NOMO-1 treated with DMSO at 0.1 percent for 48 hours (cell line): ENCODE measurements around the gene NRP2.

Experiments used
- DNase-seq: peaks from one replicate; lab custom pipeline; 2025; ENCODE audit not compliant: unreplicated experiment; lab: John Stamatoyannopoulos, UW

The NRP2 gene

DNA sequence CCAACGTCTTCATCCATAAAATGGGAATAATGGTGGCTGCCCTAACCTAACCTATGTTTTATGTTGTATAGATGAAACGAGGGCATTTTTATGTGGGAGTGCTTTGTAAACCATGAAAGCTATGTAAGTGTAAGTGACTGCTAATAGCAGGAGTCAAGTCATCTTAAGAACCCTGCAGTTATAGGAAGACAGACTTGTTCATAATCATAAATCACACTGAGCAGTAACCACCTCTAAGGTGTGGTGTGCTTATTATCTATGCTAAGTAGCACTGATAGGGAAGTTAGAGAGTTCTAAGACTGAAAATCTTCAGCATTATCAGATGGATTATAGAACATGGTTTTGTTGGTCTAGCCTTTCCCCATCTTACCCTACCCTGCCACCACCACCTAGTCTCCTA lies 24.2 kb upstream of the NRP2 start:
- no peak for DNase-seq

DNA sequence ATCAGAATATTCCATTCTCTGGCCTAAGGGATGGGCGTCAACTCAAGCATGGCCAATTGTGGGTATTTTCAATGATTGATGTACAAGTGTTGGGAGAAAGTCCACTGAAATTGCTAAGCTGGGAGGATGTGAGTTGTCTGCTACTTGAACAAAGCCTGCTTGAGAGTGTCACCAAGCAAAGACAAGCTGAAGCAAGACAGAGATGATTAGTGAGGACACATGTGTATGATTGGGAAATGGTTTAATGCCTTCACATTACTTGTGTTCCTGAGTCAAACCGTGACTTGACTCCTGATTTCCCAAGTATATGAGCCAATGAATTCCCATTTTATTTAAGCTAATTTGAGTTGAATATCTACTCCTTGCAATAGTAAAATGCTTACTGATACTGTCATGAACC lies 23.7 kb upstream of the NRP2 start:
- no peak for DNase-seq

DNA sequence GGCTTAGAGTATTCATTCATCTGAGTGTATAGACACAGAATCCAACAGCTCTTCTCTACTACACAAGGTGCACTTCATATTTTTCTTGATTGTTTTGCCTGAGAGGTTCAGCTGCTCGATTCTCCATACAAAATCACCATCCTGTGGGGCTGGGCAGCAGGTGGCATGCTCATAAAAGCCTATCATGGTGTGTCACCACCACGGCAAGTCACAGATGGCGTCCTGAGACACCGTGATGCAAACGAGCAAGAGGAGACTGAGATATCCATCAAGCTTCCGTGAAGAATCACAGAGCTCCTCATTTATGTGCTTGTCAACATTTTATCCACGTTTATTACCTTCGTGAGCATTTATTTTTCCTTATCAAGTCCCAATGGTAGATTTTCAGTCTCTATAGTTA lies 22.4 kb upstream of the NRP2 start:
- DNase-seq: no peak

DNA sequence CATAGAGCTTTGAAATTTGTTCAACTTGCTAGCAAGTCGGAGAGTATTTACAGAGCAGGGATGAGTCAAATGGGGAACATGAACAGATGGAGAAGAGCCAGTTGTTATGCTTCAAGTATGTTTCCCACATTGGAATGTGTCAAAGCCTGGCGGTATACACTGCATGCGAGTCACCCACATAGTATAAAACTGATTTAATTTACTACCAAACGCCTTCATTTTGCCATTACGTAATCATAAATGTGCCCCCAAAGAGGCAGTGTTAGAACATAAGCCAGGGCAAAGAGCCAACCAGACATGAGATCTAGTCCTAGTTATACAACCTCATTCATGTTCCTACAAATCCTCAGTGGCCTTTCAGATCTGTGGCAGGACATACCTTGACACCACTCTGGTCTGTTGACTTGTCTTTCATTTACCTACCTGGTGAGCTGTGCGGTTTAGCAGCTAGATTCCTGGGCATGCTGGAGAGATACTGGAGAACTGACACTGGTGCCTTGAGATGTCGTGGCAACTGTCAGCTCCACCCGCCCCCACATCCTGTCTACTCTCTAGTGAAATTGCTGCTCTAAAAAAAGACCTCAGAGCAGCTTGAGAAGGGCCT lies 21.7 kb upstream of the NRP2 start:
- DNase-seq: peak; percentile 8

DNA sequence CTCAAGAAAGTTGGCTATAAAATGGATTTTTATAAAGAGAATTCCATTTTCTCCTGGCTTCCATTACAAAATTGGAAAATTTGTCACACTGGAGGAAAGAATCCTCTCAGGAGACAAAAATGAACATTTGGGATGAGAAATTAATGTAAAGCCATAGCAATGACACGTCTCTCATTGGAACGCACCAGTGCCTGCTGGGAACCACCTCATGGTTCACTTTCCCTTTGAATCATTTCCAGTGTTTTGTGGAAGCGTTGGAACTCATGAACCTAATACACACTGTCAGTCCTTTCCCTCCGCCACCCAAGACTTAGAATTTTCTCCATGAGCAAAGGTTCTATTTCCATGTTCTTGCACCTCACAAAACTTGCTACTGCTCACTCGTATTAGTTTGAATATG lies 21.0 kb upstream of the NRP2 start:
- DNase-seq: no peak

DNA sequence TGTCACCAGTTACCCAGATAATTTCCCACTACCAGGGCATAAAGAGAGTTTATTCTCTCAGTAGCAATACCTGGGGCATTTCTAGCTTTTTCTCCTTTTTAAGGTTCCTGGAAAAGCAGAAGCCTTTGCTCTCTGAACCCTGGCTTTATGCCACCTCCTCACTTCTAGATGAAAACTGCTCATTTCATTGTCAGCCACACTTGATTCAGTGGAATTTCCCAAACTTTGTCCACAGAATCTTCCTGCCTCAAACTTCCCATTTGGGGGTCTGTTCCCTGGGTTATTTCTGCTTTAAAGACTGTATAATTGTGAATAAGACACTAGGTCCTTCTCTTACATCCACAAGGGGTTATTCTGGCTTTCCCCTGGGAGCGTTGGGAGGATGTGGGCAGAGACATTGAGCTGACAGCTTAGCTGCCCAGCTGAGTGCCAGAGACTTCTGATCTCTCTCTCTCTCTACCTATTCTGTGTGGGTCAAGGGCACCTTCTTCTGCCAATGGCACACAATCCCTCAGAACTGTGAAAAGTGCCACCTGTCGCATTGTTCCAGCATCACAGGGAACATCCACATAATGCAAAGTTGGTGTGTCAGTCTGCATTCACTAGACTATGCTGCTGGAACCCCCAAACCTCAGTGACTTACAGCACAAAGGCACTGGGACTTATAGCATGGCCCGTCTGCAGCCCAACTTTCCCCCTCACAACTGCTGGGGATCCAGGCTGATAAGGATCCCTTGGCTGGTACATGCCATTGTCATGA lies 19.9 kb upstream of the NRP2 start:
- no peak for DNase-seq

DNA sequence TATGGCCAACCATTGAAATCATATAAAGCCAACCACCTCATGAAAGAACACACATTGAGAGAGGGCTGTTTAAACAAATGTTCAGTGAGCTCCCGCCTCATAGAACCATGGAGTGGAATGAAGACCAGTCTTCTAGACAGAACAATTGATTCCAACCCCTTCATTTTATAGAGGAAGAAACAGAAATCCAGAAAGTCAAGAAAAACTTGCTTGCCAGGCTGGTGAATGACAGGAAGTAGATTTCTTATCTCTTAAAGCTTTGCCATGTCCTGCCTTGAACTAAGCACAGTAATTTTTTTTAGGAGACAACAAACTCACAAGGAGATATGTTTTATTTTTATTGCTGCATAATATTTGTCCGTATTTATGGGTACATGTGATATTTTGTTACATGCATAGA lies 16.5 kb upstream of the NRP2 start:
- no peak for DNase-seq

DNA sequence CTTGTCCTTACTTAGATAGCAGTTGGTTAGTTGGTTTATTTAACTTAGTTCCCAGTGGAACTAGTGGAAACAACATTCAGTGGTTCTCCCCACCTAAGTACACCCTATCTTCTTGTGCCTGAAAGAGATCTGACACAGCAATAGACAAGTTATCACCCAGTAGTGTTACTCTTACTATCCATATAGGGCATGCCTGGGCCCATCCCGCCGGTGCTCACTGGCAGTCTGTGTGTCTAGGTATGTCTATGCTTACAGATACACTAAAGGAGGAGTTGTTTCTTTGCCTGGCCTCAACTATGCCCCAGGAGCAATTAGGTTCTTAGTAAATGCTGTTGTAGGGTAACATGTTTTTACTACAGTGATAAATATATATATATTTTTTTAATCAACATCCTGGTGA lies 12.0 kb upstream of the NRP2 start:
- DNase-seq: no peak

DNA sequence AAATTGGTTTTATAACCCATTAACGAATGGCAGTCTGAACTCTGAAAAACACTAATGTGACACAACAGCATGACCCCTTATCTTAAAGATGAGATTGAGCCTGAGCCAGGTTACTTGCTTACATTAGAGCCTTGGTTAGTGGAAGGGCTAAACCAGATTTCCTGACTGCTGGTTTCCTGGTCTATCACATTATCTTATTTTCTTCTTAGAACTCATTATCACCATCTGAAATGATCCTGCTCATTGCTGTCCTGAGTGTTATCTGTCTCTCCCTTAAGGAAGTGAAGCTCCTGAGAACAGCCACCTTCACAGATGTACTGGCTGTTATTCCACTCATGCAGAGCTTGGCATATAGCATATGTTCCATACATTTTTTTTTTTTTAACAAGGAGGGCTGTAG lies 9.0 kb upstream of the NRP2 start:
- DNase-seq: no peak

DNA sequence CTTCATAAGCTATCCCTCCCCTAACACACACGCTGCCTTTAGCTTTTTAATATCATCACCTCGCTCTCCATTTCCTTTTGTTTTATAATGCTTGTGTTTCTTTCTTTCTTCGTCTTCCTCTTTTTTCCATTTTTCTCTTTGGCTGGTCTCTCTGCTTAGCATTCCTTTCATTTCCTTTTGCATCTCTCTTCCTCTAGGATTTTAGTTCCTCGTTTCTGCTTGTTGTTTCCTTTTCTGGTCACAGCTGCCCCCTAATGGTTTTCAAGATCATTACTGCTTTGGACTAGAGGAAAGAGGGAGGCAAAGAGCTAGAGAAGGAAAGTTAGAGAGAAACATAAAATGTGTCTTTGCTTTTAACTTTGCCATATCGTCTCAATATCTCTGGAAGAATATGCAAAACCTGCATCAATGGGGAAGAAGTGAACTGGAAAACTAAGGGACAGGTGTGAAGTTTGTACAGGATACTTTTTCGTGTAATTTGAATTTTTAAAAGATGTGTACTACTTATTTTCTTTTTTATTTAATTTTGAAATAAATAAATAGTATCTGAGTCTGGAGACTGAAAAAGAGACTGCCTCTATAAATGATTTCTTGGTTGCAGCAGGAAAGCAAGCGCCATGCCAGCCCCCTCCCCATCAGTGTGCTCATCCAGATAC lies 6.3 kb upstream of the NRP2 start:
- DNase-seq: peak; percentile 45

DNA sequence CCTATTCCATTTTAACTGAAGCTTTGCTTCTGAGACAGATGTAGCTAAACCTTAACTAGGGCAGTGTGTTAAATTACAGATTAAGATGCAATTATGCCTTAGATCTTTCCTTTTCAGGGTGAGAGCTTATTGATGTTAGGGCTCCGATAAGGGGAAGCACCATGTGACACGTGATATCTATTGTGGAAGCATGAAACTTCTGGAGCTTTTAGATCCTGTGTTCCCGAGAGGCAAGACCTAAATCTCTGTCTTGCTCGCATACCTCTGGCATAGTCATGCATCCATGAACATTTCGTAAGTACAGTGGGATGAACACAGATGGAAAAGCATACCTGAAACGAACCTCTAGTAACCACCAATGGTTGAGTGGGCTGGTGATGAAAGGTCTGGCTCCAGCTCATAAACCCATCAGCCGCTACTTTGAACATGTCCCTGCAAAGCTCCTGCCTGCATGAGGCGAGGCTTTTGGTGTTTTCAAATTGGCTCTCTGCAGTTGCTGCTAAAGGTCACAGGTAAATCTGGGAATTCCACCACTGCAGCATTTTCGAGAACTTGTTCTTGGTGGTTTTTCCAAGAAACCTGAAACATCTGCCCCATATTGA lies 3.7 kb upstream of the NRP2 start:
- no peak for DNase-seq

DNA sequence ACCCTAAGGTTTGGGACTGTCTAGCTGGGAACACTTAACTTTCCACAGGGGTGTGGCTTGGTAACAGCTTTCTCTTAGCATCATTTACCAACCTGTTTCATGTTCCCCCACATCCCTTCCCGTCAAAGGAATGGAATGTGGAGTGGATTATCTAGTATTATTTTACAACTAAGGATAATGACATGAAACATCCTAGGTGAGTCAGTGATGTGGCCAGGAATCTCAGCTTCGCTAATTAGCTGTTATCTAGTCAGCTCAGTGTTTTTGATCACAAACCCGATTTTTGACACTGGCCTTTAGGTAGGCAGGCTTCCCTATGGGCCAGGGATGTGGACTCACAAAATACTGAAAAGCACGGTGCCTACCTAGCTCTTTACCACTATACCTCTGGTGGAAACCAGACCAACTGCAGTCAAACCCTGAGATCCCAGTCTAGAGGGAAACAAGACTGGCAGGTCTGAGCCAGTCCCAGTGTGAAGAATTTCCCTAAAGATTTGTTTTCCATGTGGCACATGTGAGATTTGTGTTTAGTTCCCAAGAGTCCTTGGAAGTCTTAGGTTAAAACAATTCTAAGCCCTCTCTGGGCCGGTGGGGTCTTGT lies 2.8 kb upstream of the NRP2 start:
- no peak for DNase-seq

DNA sequence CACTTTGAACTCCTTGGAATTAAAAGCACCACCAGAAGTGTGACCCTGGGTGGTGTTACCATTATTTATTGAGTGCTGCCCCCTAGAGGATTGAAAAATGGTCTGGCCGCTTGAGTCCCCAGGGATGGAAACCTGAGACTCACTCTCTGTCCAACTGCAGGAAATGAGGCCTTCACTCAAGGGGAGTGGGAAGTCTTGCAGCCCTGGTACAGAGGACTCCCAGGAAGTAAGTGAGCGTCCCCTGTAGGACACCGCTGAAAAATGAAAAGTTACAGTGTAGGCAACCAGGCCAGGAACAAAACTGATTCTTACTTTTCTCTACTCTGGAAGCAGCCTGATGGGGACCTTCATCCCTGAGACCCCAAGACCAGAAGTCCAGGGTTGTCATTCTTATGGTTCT lies 2.2 kb upstream of the NRP2 start:
- peak; percentile 2 for DNase-seq

DNA sequence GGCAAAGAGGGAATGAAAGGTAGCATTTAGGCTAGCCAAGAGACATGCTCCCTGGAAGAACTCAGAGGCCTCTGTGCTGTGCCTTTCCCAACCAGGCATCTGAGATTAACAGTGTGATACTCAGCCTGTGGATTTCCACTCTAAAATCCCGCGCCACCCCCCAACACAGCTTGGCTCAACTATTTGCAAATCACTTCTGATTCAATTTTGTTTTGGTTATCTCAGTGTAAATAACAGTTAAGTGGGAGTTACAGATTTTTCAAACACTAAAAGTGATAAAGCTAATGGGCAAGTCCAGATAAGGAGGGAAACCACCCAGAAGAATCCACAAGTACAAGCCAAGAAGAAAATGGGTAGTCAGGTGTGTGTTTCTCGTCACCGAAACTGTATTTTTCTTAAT lies 1.4 kb upstream of the NRP2 start:
- DNase-seq: no peak

DNA sequence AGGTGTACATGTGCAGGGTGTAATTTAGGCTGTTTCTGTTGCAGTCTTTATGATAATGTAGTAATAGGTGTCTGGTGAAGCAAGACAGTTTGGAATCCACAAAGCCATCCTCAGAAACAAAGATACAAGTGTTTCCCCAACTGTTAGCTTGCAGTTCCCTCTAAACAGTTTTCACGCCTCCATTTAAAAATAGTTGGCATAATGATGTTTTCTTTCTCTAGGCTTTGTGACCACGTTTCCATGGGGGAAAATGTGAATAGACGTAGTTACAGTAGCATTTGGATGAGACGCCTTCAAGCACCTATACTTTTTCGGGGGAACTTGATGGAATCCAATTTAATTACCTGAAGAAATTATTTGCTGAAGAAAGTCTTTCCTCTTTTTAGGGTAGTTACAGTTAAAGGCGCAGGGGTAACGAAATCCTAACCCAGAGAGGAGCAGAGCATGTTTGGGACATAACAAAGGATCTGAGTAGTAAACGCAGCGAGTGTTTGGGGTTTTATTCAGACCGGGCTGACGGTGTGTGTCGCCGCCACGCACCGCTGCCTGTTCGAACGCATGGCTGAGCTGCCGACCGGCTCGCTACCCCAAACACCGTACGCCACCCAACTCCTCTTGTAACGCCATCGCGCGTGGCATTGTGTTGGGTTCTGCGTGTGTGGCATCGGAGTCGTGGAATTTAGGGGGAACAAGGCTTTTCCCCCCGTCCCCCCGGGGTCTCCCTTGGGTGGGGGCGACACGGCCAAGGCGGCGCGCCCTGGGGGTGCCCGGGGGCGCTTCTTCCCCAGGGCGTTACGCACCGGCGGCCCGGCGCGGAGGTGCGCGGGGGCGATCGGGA lies 681 bp upstream of the NRP2 start:
- no peak for DNase-seq

DNA sequence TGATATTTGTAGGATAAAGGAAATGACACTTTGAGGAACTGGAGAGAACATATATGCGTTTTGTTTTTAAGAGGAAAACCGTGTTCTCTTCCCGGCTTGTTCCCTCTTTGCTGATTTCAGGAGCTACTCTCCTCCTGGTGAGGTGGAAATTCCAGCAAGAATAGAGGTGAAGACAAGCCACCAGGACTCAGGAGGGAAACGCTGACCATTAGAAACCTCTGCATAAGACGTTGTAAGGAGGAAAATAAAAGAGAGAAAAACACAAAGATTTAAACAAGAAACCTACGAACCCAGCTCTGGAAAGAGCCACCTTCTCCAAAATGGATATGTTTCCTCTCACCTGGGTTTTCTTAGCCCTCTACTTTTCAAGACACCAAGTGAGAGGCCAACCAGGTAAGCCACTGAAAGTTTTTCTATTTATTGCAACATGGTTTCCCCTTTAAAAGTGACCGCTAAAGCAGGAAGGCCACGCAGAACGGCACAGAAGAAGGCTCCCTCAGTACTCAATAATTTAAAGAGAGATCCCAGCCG lies 735 bp downstream of the NRP2 start:
- DNase-seq: peak; percentile 26

DNA sequence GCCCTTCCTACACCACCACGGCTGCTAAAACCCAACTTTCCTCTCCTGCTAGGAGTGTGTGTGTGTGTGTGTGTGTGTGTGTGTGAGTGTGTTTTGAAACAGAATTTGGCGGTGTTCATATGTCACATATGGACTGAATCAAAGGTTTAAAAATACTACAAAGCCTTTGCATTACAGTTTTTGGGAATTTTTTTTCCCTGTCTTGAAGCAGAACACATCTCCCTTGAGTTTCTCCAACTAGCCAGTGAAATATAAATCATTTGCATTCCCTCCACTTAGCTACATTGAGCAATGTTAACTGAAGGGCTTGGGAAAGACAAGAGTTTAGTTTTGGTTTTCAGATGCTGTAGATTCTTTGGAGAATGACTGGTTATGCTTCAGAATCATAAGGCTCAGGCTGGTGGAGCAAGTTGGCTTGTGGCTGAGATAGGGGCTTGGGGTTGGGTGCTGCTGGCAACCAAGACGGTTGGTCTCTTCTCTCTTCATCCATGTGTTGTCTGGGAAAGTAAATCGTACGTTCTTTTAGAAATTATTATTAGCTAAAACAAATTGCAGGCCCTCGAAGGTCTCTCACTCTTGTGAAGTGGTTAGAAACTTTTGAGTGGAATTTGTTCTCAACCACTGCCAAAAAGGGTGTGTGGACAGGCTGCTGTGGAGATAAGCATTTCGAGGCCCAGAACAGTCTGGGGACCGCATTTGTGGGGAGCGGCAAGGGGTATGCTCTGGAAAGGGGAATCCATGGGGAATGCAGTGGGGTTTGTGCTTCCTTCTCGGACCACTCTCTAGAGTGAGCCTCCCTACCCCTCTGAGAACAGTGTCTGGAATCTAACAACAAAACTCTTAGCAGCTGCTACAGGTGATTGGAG lies 1.4 kb downstream of the NRP2 start:
- DNase-seq: no peak

DNA sequence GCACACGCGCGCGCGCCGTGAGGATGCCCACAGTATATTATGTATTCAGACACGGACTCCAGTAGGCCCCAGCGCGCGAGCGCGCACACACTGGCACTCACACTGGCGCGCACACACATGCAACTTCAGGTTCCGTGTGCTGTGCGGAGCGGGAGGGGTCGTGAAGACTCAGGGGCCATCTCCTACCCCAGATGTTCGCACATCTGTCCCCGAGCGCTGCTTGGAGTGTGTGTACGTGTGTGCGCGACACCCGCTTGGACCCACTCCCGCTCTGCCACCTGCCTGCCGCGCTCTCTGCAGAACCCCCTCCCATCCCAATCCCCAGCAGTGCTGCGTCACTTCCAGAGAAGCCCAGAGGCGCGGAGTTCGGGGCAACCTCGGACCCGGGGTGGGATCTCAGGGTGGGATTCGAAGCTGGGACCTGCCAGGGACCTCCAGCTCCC lies 2.6 kb downstream of the NRP2 start:
- DNase-seq: no peak

DNA sequence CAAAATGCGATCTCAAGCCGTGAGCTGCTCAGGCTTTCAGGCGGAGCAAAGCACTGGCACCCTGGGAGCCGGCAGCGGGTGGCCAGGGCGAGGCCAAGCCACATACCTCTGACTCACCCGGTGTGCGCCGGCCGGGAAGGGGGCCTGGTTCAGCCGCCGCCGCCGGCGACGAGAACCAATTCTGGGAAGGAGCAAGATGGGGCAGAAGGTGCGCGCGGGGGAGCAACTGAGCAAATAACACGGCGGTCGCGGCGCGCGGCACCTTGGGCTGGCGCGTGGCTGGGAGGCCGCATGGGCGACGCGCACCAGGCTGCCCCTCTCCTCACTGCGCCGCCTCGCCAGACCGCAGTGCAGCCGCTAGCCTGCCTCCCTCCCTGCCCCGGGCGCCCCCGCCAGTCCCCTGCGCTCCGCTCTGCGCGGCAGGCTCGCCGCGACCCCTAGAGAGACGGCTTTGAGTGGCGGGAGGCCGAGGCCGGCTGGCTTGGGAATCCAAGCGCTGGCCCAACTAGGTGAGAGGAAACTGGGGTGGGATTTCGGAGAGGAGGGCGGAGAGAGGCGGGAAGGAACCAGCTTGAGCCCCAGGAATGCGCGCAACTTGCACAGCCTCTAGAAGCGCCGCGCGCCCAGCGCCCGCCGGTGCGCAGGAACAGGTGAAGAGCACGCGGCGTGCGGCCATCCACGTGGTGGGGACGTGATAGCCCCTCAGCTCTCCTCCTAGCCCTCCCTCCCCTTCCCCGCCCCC lies 3.2 kb downstream of the NRP2 start:
- no peak for DNase-seq
